Neural cell (in vitro differentiated cells): ENCODE results near the gene C17orf100. TPM values are rescaled to one million over a fixed set of nuclear protein-coding genes. Genes with fewer than 3 reads are reported as not detected.

ENCODE experiments used
- H2AFZ ChIP-seq: fragments of 200-600, 300-800 bp; sonication (generic), shearing (Covaris generic); 2 replicates; pipeline ENCODE4 v1.6.0; 2014; ENCODE audit warnings: low read depth, mild to moderate bottlenecking, antibody characterized with exemption, low read length, moderate library complexity
- H3F3A ChIP-seq: fragments of 200-600 bp; shearing (Covaris generic); 2 replicates; pipeline ENCODE4 v1.6.1; 2016; ENCODE audit warnings: mild to moderate bottlenecking, moderate library complexity, mixed read lengths, antibody characterized with exemption, low read length; ENCODE audit not compliant: insufficient read depth, poor library complexity, severe bottlenecking
- H3K27ac ChIP-seq: fragments of 200-600, 300-800 bp; sonication (generic), shearing (Covaris generic); 2 replicates; pipeline ENCODE4 v1.5.1; 2014; ENCODE audit warnings: mild to moderate bottlenecking, low read length, moderate library complexity
- H3K27me3 ChIP-seq: fragments of 300-800, 200-600 bp; sonication (generic), shearing (Covaris generic); 2 replicates; pipeline ENCODE4 v1.6.0; 2014; ENCODE audit warnings: mild to moderate bottlenecking, low read depth, low read length, moderate library complexity; ENCODE audit not compliant: insufficient read depth
- H3K36me3 ChIP-seq: fragments of 300-800, 200-600 bp; sonication (generic), shearing (Covaris generic); 2 replicates; pipeline ENCODE4 v1.5.1; 2014; ENCODE audit warnings: mild to moderate bottlenecking, antibody characterized with exemption, low read length, moderate library complexity; ENCODE audit not compliant: insufficient read depth
- H3K4me2 ChIP-seq: fragments of 300-800, 200-600 bp; sonication (generic), shearing (Covaris generic); 2 replicates; pipeline ENCODE4 v1.6.0; 2014; ENCODE audit warnings: mild to moderate bottlenecking, low read length
- H3K4me3 ChIP-seq: fragments of 300-800, 200-600 bp; sonication (generic), shearing (Covaris generic); 2 replicates; pipeline ENCODE4 v1.5.1; 2014; ENCODE audit warnings: mild to moderate bottlenecking, low read length, moderate library complexity
- H3K79me2 ChIP-seq: fragments of 200-600 bp; shearing (Covaris generic); replicated peaks from 2 replicates; pipeline ENCODE4 v1.6.0; 2014; ENCODE audit warnings: mild to moderate bottlenecking, low read length, moderate library complexity; ENCODE audit not compliant: insufficient read depth
- H3K9ac ChIP-seq: fragments of 300-800, 200-600 bp; sonication (generic), shearing (Covaris generic); 2 replicates; pipeline ENCODE4 v1.6.1; 2016; ENCODE audit warnings: mild to moderate bottlenecking, low read length, mixed read lengths
- H3K9me2 ChIP-seq: fragments of 200-600 bp; shearing (Covaris generic); 2 replicates; pipeline ENCODE4 v1.6.1; 2016; ENCODE audit warnings: mild to moderate bottlenecking, low read length, mixed read lengths; ENCODE audit not compliant: insufficient read depth
- H3K9me3 ChIP-seq: fragments of 200-600, 300-800 bp; sonication (generic), shearing (Covaris generic); 2 replicates; pipeline ENCODE4 v1.6.1; 2016; ENCODE audit warnings: mild to moderate bottlenecking, mixed run types, low read length, moderate library complexity, mixed read lengths
- H4K20me1 ChIP-seq: fragments of 200-600 bp; shearing (Covaris generic); 2 replicates; pipeline ENCODE4 v1.6.1; 2016; ENCODE audit warnings: mild to moderate bottlenecking, mixed run types; ENCODE audit not compliant: insufficient read depth
- EP300 ChIP-seq: fragments of 450-650 bp; conservative IDR thresholded peaks from 2 replicates; pipeline ENCODE4 v1.6.1; 2014; ENCODE audit warnings: antibody characterized with exemption, mild to moderate bottlenecking, moderate library complexity; ENCODE audit not compliant: poor library complexity, severe bottlenecking
- EZH2 ChIP-seq: fragments of 200-600, 300-800 bp; shearing (Covaris generic), sonication (generic); IDR thresholded peaks from 2 replicates; pipeline ENCODE4 v1.6.1; 2014; ENCODE audit warnings: antibody characterized with exemption, low read length, borderline replicate concordance, mild to moderate bottlenecking; ENCODE audit not compliant: insufficient read depth, poor library complexity, severe bottlenecking
- MXI1 ChIP-seq: fragments of 450-650 bp; conservative IDR thresholded peaks from 2 replicates; pipeline ENCODE4 v1.6.1; 2014; ENCODE audit warnings: antibody characterized with exemption, mild to moderate bottlenecking; ENCODE audit not compliant: poor library complexity, severe bottlenecking
- POLR2AphosphoS5 ChIP-seq: IDR thresholded peaks from 2 replicates; pipeline ENCODE4 v1.6.1; 2012
- RAD21 ChIP-seq: fragments of 450-650 bp; conservative IDR thresholded peaks from 2 replicates; pipeline ENCODE4 v1.6.1; 2014; ENCODE audit warnings: antibody characterized with exemption, mild to moderate bottlenecking, moderate library complexity
- SMC3 ChIP-seq: fragments of 450-650 bp; conservative IDR thresholded peaks from 2 replicates; pipeline ENCODE4 v1.6.1; 2014; ENCODE audit warnings: antibody characterized with exemption, mild to moderate bottlenecking, moderate library complexity; ENCODE audit not compliant: poor library complexity
- TAF1 ChIP-seq: IDR thresholded peaks from 2 replicates; pipeline ENCODE4 v1.6.1; 2012; ENCODE audit warnings: low read depth
- polyA plus RNA-seq: library from polyadenylated mRNA; depleted of rRNA; stranded (reverse); fragments of >200 nt; gene quantifications from 2 replicates; pipeline ENCODE4 v1.2.3, GENCODE V29; 2014
- TF ChIP-seq, protein P1 (sequence below): fragments of 450-650 bp; IDR thresholded peaks from 2 replicates; pipeline ENCODE4 v1.5.1; 2014; ENCODE audit warnings: antibody characterized with exemption, mild to moderate bottlenecking, moderate library complexity; ENCODE audit not compliant: poor library complexity, severe bottlenecking
- TF ChIP-seq, protein P2 (sequence below): IDR thresholded peaks from 2 replicates; pipeline ENCODE4 v1.6.1; 2012; ENCODE audit warnings: borderline replicate concordance

The C17orf100 gene
- polyA plus RNA-seq, 1 donor from 2014 or later = 10.3 TPM

DNA sequence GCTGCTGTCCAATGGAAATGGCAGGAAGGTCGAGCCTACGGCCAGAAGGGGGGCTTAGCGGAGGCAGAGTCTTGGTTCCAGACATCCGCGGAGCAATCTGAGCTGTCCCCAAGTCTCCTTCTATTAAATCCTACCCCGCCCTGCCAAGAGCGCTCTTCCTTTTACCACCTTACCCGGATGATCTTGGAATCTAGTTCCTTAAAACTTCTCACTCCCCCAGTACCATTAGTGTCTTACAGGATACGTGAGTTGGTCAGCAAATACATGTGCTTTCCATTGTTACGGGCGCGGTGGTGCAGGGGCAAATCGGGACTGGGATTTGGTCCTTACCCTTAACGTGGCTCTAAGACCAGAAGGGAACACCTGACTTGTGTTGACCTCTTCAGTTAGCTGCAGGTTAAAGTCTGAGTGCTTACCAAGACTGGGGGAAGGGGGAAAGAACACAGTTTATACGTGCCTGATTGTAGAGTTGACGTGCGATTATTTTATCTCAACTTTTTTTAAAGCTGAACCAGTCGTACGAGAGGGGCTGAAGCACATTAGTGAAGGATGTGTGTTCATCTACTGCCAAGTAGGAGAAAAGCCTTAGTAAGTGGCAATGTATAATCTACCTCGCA is 10.2 kb upstream of the C17orf100 start:
- TF ChIP-seq POLR2AphosphoS5 (no peak), RAD21 (no peak), MXI1 (no peak), TAF1 (no peak), SMC3 (no peak), EZH2 (no peak), EP300 (no peak)
- TF ChIP-seq, protein P1, sequence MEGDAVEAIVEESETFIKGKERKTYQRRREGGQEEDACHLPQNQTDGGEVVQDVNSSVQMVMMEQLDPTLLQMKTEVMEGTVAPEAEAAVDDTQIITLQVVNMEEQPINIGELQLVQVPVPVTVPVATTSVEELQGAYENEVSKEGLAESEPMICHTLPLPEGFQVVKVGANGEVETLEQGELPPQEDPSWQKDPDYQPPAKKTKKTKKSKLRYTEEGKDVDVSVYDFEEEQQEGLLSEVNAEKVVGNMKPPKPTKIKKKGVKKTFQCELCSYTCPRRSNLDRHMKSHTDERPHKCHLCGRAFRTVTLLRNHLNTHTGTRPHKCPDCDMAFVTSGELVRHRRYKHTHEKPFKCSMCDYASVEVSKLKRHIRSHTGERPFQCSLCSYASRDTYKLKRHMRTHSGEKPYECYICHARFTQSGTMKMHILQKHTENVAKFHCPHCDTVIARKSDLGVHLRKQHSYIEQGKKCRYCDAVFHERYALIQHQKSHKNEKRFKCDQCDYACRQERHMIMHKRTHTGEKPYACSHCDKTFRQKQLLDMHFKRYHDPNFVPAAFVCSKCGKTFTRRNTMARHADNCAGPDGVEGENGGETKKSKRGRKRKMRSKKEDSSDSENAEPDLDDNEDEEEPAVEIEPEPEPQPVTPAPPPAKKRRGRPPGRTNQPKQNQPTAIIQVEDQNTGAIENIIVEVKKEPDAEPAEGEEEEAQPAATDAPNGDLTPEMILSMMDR = no peak
- TF ChIP-seq, protein P2, sequence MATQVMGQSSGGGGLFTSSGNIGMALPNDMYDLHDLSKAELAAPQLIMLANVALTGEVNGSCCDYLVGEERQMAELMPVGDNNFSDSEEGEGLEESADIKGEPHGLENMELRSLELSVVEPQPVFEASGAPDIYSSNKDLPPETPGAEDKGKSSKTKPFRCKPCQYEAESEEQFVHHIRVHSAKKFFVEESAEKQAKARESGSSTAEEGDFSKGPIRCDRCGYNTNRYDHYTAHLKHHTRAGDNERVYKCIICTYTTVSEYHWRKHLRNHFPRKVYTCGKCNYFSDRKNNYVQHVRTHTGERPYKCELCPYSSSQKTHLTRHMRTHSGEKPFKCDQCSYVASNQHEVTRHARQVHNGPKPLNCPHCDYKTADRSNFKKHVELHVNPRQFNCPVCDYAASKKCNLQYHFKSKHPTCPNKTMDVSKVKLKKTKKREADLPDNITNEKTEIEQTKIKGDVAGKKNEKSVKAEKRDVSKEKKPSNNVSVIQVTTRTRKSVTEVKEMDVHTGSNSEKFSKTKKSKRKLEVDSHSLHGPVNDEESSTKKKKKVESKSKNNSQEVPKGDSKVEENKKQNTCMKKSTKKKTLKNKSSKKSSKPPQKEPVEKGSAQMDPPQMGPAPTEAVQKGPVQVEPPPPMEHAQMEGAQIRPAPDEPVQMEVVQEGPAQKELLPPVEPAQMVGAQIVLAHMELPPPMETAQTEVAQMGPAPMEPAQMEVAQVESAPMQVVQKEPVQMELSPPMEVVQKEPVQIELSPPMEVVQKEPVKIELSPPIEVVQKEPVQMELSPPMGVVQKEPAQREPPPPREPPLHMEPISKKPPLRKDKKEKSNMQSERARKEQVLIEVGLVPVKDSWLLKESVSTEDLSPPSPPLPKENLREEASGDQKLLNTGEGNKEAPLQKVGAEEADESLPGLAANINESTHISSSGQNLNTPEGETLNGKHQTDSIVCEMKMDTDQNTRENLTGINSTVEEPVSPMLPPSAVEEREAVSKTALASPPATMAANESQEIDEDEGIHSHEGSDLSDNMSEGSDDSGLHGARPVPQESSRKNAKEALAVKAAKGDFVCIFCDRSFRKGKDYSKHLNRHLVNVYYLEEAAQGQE = no peak
- no peaks in the 10 kb centered on the region for H3K27me3 ChIP-seq
- peak overlapping the region; percentile 95 for H3K9ac ChIP-seq
- peak overlapping the region; percentile 71 for H2AFZ ChIP-seq
- H3K4me3 ChIP-seq = peak overlapping the region; percentile 81
- H3K4me2 ChIP-seq = peak overlapping the region; percentile 98
- H3K27ac ChIP-seq = peak overlapping the region; percentile 90
- no peaks in the 10 kb centered on the region for H3K9me3 ChIP-seq
- no peaks in the 10 kb centered on the region for H4K20me1 ChIP-seq
- H3K9me2 ChIP-seq = no peaks in the 10 kb centered on the region
- peaks cover 32% of the 10 kb centered on the region for H3K79me2 ChIP-seq
- no peaks in the 10 kb centered on the region for H3K36me3 ChIP-seq
- H3F3A ChIP-seq = peaks cover 4% of the 10 kb centered on the region

DNA sequence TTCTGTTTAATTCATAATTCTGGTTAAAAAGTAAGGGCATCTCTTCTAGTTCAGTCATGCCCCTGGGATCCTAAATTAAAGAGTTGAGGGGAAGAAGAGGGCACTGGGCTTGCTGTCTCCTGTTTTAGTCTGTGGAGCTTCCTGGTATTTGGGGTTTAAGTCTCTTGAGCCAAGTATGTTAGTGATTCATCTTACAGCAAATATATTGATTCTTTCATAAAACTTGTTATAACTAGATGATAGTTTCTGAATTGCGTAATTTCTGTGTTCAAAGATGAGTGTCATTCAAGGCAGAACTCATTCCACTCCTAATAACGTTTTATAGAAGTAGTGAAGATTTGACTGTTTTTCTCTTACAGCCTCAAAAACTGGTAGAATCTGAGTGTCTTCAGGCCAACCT is 9.0 kb upstream of the C17orf100 start:
- peaks cover 33% of the 10 kb centered on the region for H3K79me2 ChIP-seq
- no peak overlapping the region for H3K4me3 ChIP-seq
- no peaks in the 10 kb centered on the region for H3K36me3 ChIP-seq
- H2AFZ ChIP-seq = no peak overlapping the region
- H3K9ac ChIP-seq = no peak overlapping the region
- no peaks in the 10 kb centered on the region for H3K9me2 ChIP-seq
- no peak overlapping the region for H3K4me2 ChIP-seq
- no peaks in the 10 kb centered on the region for H3K27me3 ChIP-seq
- TF ChIP-seq TAF1 (no peak), EP300 (no peak), POLR2AphosphoS5 (no peak), MXI1 (no peak), RAD21 (no peak), EZH2 (no peak), SMC3 (no peak)
- TF ChIP-seq, protein P1 = no peak
- TF ChIP-seq, protein P2 = no peak
- H4K20me1 ChIP-seq = no peaks in the 10 kb centered on the region
- H3K27ac ChIP-seq = no peak overlapping the region
- no peaks in the 10 kb centered on the region for H3K9me3 ChIP-seq
- peaks cover 4% of the 10 kb centered on the region for H3F3A ChIP-seq
